Ectodermal cell (in vitro differentiated cells): Measurements from ENCODE around the gene NRARP. TPM values are rescaled to one million over a fixed set of nuclear protein-coding genes. Genes with fewer than 3 reads are reported as not detected.
"Not testable (repeated sequence)": the region's sequence is repeated elsewhere in the genome, so short reads cannot be mapped to it uniquely, and the experiment has no call there.

Experiments
- H3K27ac ChIP-seq: 2 replicates; pipeline ENCODE4 v1.7.0; 2013; ENCODE audit warnings: mild to moderate bottlenecking, low read depth, low read length; ENCODE audit not compliant: insufficient read depth, poor library complexity, severe bottlenecking
- H3K27me3 ChIP-seq: 2 replicates; pipeline ENCODE4 v1.7.0; 2013; ENCODE audit warnings: mild to moderate bottlenecking, low read length; ENCODE audit not compliant: insufficient read depth, control insufficient read depth, poor library complexity, severe bottlenecking
- H3K36me3 ChIP-seq: one replicate; pipeline ENCODE4 v1.7.0; 2013; ENCODE audit warnings: low read length; ENCODE audit not compliant: control insufficient read depth, insufficient read depth
- H3K4me1 ChIP-seq: one replicate; pipeline ENCODE4 v1.7.0; 2013; ENCODE audit warnings: low read length; ENCODE audit not compliant: control insufficient read depth, insufficient read depth
- H3K4me3 ChIP-seq: 2 replicates; pipeline ENCODE4 v1.7.0; 2013; ENCODE audit warnings: low read depth, low read length, control low read depth; ENCODE audit not compliant: insufficient read depth
- H3K9me3 ChIP-seq: 2 replicates; pipeline ENCODE4 v1.7.0; 2013; ENCODE audit warnings: mild to moderate bottlenecking, low read length, moderate library complexity; ENCODE audit not compliant: control insufficient read depth
- WGBS, 2 experiments: methylation state at CpG; one replicate each; pipeline ENCODE4 v1.1.7; 2013; ENCODE audit warnings: missing lambda C conversion rate in 2 of 2; 5-methylcytosine and 5-hydroxymethylcytosine counted together
- polyA plus RNA-seq, 4 experiments: library from polyadenylated mRNA; stranded (reverse); fragments of 50-300 nt; gene quantifications; one replicate each; pipeline ENCODE4 v1.2.3, GENCODE V29; 2013

The NRARP gene, protein sequence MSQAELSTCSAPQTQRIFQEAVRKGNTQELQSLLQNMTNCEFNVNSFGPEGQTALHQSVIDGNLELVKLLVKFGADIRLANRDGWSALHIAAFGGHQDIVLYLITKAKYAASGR
- polyA plus RNA-seq (2013, experiment 1 of 4), result 20.0 TPM
- 17.8 TPM for polyA plus RNA-seq (2013, experiment 2 of 4)
- polyA plus RNA-seq (2013, experiment 3 of 4), result 30.0 TPM
- polyA plus RNA-seq (2013, experiment 4 of 4), result 33.2 TPM

DNA sequence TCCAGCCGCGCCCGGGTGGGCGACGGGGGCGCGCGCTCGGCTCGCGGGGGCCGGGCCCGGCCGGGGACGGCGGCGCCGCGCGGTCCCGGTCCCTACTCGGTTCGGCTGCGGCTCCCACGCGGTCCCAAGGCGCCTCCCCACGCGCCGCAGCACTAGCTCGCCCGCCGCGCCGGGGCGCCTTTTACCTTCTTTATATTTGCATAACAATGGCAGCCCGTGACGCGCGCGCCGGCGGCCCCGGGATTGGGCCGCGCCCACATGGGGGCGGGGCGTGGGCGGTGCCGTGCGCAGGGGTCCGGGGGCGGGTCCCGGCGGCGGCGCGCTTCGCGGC, at the start of gene NRARP:
Gene NRARP (minus strand): TSS at position 154 of the 331 bp plus-strand sequence. CDS start 343 bp downstream, outside the sequence.
- H3K4me1 ChIP-seq, result peaks cover 67% of the 10 kb centered on the region
- H3K36me3 ChIP-seq, result no peaks in the 10 kb centered on the region
- H3K4me3 ChIP-seq, result peak within 1 kb of the TSS; percentile 75
- H3K27me3 ChIP-seq, result peaks cover 27% of the 10 kb centered on the region
- peak within 1 kb of the TSS; percentile 1 for H3K27ac ChIP-seq
- H3K9me3 ChIP-seq, result no peaks in the 10 kb centered on the region
- WGBS, 2 experiments, result 0% methylated on average over 60 of the region's 60 CpGs

DNA sequence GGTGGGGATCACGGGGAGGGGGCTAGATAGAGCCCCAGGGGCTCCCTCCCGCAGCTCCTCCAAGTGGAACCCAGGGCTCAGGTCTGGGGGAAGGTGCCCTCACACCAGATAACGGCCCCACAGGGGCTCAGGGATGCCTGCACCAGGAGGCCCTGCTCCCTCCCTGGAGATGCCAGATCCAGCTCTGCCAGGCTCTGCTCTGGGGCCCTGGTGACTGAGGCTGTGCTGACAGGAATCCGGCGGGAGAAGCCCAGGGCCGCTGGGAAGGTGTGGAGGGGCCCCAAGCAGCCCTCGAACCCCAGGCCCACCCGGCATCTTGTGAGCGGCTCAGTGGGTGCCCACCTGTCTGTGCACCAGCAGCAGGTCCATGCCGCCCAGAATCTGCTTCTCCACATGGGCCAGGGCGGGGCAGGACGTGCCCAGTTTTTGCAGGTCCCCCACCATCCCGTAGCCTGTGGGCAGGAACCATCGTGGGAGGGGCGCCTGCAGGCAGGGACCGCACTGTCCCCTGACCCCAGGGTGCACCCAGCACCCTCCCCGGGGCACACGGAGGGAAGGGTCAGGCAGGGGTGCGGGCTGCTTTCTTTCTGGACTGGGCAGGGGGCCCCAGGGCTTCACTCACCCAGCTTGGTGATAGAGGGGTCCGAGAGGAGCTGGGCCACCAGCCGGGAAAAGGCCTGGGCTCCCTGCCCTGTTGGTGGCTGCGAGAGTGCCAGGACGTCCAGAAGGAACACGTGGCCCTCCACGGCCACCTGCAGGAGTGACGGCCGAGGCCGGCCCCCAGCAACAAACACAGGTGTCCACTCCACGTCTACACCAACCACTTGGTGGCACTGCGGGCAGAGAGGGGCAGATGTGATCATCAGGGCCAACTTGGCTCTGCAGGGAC, 48.9 kb upstream of the NRARP start:
- H3K4me3 ChIP-seq, result no peak overlapping the region
- no peaks in the 10 kb centered on the region for H3K36me3 ChIP-seq
- peaks cover 4% of the 10 kb centered on the region for H3K9me3 ChIP-seq
- 92% methylated on average over 30 of the region's 30 CpGs for WGBS, 2 experiments
- no peak overlapping the region for H3K27ac ChIP-seq
- no peaks in the 10 kb centered on the region for H3K27me3 ChIP-seq
- H3K4me1 ChIP-seq, result no peaks in the 10 kb centered on the region

DNA sequence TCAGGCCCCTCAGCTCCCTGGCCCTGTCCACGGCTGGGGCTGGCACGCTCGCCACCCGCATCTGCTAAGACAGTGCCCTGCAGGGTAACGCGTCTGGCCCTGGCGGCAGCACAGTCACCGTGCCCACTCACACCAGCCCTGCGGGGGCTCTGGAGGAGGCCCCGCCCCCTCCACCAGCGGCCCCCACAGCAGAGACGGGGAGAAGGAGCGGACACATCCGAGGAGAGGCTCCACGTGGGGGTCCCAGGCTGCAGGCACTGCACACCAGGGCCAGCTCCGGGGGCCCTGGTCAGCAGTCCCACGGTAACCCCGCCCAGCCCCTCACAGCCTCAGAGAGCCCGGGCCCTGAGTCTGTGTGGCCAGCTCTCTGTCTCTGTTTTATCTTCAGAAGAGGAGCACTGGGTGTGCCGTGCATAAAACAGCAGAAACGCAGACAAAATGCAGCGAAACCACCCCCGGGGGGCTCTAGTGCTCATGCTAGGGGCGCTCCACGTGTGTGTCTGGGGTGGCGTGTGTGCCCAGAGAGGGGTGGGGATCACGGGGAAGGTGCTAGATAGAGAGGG, 47.5 kb upstream of the NRARP start:
- 93 to 96% methylated on average over 27 of the region's 27 CpGs for WGBS, 2 experiments
- Histone ChIP-seq H3K4me3 (no peak overlapping the region), H3K36me3 (no peaks in the 10 kb centered on the region), H3K27ac (no peak overlapping the region), H3K9me3 (peaks cover 4% of the 10 kb centered on the region), H3K4me1 (no peaks in the 10 kb centered on the region), H3K27me3 (no peaks in the 10 kb centered on the region)

DNA sequence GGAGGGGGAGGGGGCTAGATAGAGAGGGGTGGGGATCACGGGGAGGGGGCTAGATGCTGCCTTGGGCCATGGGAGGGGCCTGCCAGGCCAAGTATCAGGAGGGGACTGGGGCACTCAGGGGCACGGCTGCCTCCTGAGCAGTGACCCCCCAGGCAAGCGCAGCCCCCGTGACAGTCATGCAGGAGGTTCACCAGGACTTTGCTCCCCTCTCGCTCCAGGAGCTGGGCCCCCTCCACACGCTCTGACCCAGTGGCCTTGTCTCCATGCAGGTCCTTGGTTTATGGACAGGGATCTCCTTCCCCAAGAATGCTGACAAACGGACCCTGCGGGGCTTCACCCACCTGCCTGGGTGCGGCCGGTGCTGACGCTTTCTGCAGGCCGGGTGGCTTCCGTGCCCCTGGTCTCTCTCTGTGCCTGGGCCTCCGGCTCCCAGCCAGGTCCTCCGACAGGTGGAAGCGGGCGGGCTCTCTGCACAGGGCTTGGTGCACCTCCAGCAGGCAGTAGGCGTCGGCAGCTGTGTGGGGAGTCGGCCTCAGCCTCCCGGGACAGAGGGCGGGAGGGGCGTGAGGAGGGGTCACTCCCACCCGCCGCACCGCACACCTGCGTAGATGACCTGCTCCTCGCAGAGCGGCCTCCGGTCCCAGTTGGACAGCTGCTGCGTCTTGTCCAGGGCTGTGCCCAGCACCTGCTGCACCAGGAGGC, 46.8 kb upstream of the NRARP start:
- WGBS, 2 experiments, result 93 to 94% methylated on average over 31 of the region's 31 CpGs
- Histone ChIP-seq H3K27ac (no peak overlapping the region), H3K27me3 (no peaks in the 10 kb centered on the region), H3K4me3 (no peak overlapping the region), H3K4me1 (no peaks in the 10 kb centered on the region), H3K9me3 (peaks cover 4% of the 10 kb centered on the region), H3K36me3 (no peaks in the 10 kb centered on the region)

DNA sequence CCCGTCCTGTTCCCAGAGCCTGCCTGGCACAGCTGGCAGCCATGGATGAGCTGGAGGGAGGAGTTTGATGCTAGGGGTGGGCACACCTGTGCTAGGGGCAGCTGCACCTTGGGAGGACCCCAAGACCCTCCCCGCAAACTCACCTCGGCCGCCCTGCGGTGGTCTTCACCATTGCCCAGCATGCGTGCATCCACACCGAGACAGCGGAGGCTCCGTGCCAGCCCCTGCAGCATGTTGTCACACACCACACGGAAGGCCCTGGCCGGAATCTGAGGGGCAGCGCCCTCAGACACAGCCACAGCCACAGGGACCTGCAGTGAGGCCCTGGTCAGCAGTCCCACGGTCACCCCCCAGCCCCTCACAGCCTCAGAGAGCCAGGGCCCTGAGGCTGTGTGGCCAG, 45.9 kb upstream of the NRARP start:
- H3K27me3 ChIP-seq, result no peaks in the 10 kb centered on the region
- no peak overlapping the region for H3K4me3 ChIP-seq
- H3K27ac ChIP-seq, result no peak overlapping the region
- peaks cover 4% of the 10 kb centered on the region for H3K9me3 ChIP-seq
- no peaks in the 10 kb centered on the region for H3K36me3 ChIP-seq
- 94 to 95% methylated on average over 13 of the region's 13 CpGs for WGBS, 2 experiments
- no peaks in the 10 kb centered on the region for H3K4me1 ChIP-seq

DNA sequence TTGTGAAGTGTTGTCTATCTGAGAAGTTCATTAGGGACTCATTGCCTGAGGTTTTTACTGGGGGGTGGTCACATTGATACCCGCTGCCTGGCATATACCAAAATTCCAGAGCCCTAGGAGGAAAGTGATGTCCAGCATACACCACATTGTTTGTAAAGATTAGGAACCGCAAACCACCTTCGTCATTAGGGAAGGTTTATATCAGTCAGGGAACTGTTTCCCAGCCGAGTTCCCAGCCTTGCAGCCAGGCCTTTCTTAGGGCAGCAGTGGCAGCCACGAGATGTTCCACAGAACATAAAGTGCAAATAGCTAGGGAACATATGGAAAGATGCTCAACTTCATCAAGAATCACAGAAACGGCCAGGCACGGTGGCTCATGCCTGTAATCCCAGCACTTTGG, 40.4 kb upstream of the NRARP start:
- H3K27me3 ChIP-seq, result no peaks in the 10 kb centered on the region
- H3K9me3 ChIP-seq, result peaks cover 4% of the 10 kb centered on the region
- 79 to 80% methylated on average over 7 of the region's 7 CpGs for WGBS, 2 experiments
- H3K27ac ChIP-seq, result no peak overlapping the region
- H3K4me3 ChIP-seq, result no peak overlapping the region
- no peaks in the 10 kb centered on the region for H3K36me3 ChIP-seq
- H3K4me1 ChIP-seq, result no peaks in the 10 kb centered on the region

DNA sequence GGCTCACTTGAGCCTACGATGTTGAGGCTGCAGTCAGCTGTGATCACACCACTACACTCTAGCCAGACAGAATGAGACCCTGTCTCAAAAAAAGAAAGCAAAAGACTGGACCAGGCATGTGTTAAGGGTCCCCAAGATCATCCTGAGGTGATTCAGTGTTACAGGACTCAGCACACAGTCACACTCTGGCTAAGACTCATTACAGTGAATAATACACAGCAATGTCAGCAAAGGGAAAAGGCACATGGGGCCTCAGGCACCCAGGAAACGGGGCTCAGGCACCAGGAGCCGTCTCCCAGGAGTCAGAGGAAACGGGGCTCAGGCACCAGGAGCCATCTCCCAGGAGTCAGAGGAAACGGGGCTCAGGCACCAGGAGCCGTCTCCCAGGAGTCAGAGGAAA, 39.2 kb upstream of the NRARP start:
- H3K27me3 ChIP-seq, result no peaks in the 10 kb centered on the region
- WGBS, 2 experiments, result 64 to 68% methylated on average over 4 to 5 of the region's 6 CpGs

DNA sequence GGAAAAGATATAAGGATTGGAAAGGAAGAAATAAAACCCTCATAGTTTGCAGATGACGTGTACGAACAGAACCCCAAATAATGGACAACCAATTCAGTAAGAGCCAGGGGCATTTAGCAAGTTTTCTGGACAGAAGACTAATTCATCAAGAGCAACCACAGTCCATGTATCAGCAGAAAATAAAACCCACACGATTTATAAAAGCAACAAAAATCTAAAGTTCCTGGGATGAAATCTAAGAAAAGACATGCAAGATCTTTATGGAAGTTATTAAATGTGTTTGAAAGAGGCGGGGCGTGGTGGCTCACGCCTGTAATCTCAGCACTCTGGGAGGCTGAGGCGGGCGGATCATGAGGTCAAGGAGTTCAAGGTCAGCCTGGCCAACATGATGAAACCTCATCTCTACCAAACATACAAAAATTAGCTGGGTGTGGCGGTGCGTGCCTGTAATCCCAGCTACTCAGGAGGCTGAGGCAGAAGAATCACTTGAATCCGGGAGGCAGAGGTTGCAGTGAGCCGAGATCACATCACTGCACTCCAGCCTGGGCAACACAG, 37.9 kb upstream of the NRARP start:
- not testable (repeated sequence) for H3K4me1 ChIP-seq, H3K36me3 ChIP-seq, H3K27ac ChIP-seq, H3K27me3 ChIP-seq, H3K9me3 ChIP-seq, H3K4me3 ChIP-seq
- WGBS, 2 experiments, result 89 to 91% methylated on average over 11 to 12 of the region's 12 CpGs

More for the DNA sequence above, 39.2 kb upstream of the NRARP start:
- no peak overlapping the region for H3K27ac ChIP-seq
- no peak overlapping the region for H3K4me3 ChIP-seq
- H3K36me3 ChIP-seq, result no peaks in the 10 kb centered on the region
- H3K9me3 ChIP-seq, result peaks cover under 1% of the 10 kb centered on the region
- H3K4me1 ChIP-seq, result no peaks in the 10 kb centered on the region

DNA sequence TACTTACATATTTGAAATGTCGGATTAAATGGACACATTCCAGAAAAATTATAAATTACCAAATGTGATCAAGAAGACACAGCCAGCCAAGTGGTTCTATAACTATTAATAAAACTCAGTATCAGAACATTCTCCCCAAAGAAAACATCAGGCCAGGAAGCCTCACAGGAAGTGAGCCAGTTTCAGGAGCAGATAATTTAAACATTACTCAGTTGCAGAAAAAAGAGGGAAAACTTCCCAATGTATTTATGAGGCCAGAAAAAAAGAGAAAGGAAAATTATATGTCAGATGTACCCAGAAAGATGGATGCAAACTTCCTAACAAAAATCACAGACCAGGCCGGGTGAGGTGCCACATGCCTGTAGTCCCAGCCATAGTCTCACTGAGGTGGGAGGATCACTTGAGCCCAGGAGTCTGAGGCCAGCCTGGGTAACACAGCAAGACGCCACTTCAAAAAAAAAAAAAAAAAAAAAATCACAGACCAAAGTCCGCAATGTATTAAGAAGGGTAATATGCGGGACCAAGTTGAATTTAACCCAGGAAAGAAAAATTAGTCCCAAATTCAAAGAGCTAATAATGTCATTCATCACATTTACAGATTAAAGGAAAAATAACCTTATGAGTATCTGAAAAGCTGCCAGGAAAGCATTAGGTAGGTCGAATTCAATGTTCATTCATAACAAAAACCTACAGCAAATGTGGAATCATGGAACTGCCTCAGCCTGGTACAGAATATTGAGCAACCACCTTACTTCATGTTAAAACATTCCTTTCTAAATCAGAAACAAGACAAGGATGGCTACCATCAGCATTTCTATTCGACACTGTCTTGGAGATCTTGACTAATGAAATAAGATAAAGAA, 37.2 kb upstream of the NRARP start:
- Histone ChIP-seq H3K27me3 (no peaks in the 10 kb centered on the region), H3K36me3 (no peaks in the 10 kb centered on the region), H3K4me1 (no peaks in the 10 kb centered on the region), H3K9me3 (no peaks in the 10 kb centered on the region), H3K27ac (no peak overlapping the region), H3K4me3 (no peak overlapping the region)
- WGBS, 2 experiments, result 86 to 88% methylated on average over 4 to 5 of the region's 7 CpGs
